Upper lobe of left lung (tissue), 4 donors: ENCODE measurements around the gene ASIC4.

Experiments used
- CTCF ChIP-seq, 6 experiments: fragments of 450-650 bp in 4 of 6; fragments of 200-600 bp in 2 of 6; sonication (generic) in 2 of 6; IDR thresholded peaks; one replicate each; pipeline ENCODE4 v1.5.1; 2016 to 2019; ENCODE audit warnings: antibody characterized with exemption in 6 of 6
- POLR2A ChIP-seq, 4 donors: fragments of 450-650 bp; IDR thresholded peaks; one replicate each; pipeline ENCODE4 v1.5.1; 2016 to 2017; ENCODE audit warnings: antibody characterized with exemption in 4 of 4, mild to moderate bottlenecking in 2 of 4
- POLR2AphosphoS5 ChIP-seq, 2 donors: sonication (generic); formaldehyde crosslinking; IDR thresholded peaks; one replicate each; pipeline ENCODE4 v1.5.1; 2017; ENCODE audit warnings: antibody characterized with exemption in 2 of 2

GRCh38 chr2:219473511-219473910 lies 40.8 kb upstream of the ASIC4 start:
- TF ChIP-seq CTCF (IDR thresholded peaks at IDR 0.05) (no peak), POLR2AphosphoS5 (IDR thresholded peaks at IDR 0.05) (no peak), POLR2A (IDR thresholded peaks at IDR 0.05) (no peak)
